Measurements from ENCODE around the gene MAML3.

Gene MAML3

DNA sequence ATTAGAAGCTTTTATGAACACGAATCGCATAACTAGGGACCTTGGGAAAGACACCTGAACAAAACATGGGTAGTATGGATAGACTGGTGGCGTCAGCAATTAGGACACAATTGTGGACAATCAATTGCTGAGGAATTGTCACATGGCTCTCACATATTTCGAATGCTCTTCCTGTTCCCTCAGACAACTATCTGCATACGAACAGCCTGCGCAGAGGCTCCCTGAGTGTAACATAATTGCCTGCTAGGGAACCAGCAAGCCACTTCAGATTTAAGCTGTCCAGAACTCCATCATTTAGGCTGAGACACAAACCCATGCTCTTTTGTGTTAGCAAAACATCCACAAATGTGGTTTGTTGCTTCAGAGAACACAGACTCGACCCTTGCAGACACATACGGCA lies 327.6 kb downstream of the MAML3 start:
- DNase-seq: no peak

DNA sequence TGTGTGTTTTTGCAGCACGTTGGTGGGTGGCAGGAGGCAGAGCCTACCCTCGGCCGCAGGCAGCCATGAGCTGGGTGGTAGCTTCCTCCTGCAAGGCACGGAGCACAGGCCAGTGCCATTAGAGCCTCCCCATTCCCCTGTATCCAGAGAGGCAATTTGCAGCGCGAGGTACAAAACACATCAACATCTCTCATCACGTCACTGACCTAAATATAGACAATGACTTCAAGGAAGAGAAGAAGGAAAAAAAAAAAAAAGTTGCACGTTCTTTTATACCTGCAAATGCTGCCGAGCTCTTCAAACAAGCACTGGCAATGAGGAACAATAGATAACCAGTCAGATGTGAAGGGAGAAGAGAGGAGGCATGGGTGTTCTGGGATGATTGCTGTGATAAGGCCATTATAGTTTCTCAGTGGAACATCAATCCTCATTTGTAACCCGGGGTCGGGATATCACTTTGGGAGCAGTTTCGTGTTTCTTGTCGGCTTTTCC lies 328.4 kb downstream of the MAML3 start:
- DNase-seq: no peak

DNA sequence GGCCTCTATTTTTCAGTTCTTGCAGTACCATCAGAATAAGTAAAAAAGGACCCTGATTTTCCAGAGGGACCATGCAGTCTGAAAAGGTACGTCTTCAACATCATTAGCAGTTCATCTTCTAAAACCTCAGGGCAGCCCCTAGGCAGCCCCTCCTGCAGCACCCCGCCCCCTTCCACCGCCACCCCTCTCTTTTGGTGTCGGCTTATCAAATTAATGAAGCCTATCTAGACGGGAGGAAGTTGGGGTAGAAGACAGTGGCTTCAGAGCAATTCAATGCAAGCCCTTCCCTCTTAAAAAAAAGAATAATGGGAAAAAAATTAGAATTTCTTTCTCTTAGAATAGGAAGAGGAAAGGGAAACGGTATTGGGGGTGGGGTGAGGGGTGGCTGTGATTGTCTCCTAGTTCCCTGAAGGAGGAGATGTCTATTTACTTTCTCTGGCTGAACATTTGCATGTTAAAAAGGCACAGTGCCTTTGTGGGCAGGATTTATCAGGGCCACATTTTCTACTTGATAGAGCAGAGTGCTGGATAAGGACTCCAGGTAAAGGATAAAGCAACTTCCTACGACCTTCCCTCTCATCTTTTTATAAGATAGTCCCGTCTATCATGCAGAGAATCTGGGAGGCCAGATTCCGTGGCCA lies 329.0 kb downstream of the MAML3 start:
- DNase-seq: no peak

DNA sequence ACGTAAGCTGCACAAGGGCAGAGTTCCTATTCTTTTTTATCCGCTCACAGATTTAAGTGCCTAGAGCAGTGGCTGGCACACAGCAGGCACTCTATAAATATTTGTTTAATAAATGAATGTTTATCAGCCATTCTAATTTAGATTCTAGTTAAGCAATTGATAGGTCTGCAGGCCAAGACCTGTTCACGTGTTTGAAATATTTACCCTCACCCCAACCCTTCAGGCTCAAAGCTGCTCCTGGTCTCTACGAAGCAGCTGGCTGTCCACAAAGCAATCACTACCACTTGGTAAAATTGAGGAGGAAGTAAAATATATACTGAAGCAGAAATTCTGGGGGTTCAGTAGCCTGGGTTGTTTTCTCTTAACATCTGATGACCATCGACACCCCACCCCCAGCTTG lies 330.2 kb downstream of the MAML3 start:
- no peak for DNase-seq

DNA sequence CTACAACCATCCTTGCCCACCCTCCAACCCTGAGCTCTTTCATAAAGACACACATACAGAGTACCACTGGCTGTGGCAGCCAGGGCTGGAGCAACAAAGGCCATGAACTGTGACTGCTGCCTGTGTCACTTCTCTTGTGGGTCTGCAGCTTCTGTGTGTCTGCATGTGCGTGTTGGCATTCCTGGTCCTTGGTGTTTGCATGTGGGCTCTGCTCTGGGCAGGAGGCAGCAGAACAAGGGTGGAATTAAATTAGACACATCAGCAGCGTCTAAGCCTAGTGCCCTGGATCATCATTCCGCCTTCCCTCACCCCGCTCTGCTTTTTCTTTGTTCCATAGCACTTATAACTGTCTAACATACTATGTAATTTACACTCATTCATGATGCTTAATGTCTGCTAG lies 330.6 kb downstream of the MAML3 start:
- no peak for DNase-seq

DNA sequence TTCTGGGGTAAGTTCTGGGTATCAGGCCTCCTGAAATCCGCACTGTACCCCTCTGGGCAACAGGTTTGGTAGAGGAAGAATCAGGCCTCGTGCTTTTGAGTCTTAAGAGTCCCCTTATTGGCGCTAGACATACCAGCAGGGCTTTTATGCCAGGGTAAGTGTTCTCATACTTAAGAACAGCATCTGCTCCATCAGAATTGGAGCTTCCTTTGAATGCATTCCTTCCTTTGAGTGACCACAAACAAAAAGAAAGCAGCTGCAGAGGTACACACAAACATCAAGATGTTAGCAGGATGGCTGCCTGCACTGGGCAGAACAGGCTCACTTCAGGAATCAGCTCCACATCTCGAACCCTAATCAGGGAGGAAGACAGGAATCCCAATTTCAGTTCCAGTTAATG lies 331.6 kb downstream of the MAML3 start:
- no peak for DNase-seq

DNA sequence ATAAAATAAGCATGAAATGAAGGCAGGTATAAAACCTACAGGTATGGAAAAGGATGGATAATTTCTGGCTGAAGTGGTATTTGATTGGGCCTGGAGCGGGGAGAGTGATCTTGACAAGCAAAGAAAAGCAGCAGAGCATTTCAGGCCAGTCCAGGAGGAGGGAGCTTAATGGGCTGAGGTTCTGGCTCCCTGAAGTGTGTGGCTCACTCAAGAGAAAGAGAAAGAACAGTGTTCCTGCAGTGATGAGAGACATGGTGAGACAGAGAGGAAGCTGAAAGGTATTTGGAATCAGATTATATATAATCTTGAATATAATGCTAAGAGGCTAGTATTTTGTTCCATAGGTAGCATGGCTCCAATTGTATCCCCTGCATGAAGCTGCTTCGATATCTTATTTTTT lies 334.9 kb downstream of the MAML3 start:
- DNase-seq: no peak

DNA sequence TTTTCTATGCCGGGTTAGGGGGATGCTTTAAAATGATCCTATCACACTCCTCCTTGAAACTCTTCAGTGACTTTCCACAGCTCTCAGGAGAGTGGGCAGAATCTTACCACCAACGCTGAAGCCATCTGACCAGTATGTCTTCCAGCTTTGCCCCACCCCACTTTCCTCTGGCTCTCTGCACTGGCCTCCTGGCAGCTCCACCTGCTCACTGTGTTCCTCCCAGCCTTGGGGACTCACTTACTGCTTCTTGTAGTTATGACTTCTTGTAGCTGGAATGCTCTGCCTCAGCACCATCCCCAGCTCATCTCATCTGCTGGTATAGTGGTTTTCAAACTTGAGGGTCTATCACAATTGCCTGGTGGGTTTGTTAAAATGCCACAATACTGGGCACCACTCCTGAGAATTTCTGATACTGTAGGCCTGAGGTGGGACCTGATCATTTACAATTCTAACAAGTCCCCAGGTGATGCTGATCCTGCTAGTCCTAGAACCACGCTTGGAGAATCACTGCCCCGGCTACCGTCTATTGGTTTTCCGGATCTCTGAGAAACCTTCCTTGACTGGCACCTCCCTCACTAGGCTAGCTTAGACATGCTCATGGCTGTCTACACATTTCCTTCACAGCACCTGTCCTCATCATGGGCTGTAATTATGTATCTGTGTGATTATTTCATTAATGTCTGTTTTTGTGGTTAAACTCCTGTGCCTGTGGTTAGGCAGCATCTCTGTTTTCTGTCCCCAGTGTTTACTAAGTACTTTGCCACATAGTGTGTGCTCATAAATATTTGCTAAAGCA lies 336.1 kb downstream of the MAML3 start:
- no peak for DNase-seq

DNA sequence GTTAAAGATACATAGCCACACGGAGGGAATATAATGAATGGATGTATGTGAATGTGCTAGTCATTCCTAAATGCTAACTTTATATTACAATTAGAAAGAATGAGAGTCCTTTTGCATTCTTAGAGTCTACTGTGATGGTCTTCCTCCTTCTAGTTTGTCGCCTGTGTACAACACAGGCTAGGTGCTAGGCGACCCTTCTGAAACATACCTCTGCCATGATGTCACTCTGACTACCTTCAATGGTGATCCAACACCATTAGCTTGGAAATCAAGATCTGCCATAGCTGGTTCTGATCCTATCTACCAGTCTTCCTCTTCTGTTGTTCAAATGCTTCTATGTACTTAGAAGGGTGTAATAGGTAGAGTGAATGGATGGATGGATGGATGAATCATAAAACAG lies 337.1 kb downstream of the MAML3 start:
- no peak for DNase-seq

DNA sequence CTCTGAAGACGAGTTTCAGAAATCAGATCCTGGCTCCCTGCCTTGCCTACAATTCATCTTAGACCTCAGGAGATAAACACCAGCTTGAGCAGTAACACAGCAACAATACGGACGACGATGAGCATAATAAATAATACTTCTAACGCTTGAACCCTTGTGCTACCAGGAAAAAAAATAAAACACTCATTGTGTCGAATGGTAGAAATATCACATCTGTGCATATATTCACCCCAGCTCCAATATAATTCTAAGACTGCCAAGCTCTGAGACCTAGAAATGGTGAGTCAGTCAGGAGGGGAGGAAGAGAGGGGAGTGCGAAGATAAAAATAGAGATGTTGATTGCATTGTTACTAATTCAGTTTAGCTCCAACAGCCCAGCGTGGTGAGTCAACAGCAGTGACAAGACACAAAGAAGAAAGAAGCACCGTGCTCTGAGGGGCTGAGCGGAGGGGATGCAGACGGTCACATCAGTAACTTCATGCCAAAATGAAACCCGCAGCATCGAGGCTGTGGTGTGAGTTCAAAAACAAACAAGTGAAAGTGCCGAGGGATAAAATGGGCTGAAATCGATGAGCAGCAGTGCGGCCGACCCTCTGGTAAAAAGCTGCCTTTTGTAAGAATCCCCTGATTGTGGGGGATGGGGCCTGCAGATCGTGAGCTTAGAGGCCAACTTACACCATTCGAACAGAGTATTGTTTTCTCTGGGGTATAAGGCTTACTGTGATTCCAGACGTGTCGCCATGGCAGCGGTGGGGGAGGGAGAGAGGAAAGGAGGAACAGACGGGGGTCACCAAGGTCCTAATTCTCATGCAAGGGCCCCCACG lies 338.0 kb downstream of the MAML3 start:
- DNase-seq: peak; percentile 90

DNA sequence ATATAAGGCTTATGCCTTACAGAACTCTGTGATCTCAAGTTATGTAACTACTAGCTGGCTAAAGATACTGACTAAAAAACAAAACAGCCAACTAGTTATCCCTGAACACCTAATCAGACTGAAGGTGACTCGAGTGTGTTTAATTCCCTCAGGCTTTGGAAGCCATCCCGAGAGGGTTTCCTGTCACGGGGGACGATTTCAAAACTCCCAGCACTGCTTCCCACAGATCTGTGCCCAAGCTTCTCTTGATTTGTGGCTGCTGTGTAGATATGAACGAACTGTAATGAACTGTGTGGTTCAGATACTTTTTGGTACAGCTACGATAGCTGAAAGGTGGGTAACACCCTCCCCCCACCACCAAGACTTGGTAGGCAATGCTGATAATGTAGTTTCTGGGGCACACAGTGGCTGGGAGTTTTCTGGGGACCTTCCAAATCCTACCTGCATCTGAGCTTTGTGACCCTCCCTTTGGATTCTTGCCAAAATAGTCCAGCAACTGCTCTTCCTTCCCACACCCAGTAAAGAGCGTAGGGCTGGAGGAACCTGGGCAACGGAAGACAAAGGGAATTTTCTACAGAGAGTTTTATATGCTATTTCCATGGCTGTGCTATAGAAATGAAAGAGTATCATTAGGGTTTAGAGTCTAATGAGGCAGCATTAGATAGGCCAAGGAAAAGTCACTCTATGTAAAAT lies 339.5 kb downstream of the MAML3 start:
- peak; percentile 60 for DNase-seq

DNA sequence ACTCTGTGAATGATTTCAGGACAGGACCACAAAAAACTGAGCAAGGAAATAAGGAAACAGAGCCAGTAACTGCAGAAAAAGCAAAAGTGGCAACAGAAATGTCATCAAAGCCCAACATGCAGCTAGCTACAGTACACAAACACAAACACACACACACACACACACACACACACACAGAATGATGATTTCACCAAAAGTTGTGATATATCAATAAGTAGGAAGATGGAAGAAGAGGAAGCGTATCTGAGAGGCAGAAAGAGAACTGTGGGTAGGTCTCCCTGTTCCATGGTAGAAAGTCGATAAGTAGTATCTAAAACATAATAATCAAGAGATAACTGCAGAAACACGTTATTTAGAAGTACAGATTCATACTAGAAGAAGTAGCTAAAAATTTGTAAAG lies 340.1 kb downstream of the MAML3 start:
- no peak for DNase-seq

DNA sequence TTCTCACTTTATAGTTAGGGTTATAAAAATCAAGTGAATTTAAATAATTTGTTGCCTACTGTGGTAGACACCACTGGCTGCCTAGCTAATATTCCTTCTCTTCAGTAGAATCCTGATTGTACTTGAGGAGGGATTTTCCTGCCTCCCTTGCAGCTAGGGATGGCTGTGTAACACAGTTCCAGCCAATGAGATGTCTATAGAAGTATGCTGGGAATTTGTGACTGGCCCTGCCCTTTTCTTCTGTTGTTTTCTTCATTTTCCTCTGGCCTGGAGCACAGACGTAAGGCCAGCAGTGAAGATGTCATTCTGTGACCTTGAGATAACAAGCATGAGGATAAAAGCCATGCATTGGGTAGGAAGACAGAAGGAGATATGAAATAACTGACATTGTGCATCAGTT lies 343.3 kb downstream of the MAML3 start:
- no peak for DNase-seq

DNA sequence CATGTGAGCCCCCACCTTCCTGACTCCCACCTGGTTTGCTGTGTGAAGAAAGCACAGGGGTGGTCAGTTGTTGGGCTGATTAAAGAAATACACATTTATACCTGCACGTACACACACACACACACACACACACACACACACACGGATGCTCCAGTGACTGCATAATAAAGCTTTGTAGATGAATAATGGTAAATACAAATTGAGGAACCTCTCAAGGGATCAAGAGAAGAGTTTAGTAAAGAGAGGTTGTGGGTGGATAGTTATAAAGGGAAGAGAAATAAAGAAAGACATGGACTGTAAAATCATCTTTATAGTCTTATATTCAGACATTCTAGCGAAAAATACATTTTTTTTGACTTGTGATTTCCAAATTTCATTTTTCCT lies 344.2 kb downstream of the MAML3 start:
- no peak for DNase-seq

DNA sequence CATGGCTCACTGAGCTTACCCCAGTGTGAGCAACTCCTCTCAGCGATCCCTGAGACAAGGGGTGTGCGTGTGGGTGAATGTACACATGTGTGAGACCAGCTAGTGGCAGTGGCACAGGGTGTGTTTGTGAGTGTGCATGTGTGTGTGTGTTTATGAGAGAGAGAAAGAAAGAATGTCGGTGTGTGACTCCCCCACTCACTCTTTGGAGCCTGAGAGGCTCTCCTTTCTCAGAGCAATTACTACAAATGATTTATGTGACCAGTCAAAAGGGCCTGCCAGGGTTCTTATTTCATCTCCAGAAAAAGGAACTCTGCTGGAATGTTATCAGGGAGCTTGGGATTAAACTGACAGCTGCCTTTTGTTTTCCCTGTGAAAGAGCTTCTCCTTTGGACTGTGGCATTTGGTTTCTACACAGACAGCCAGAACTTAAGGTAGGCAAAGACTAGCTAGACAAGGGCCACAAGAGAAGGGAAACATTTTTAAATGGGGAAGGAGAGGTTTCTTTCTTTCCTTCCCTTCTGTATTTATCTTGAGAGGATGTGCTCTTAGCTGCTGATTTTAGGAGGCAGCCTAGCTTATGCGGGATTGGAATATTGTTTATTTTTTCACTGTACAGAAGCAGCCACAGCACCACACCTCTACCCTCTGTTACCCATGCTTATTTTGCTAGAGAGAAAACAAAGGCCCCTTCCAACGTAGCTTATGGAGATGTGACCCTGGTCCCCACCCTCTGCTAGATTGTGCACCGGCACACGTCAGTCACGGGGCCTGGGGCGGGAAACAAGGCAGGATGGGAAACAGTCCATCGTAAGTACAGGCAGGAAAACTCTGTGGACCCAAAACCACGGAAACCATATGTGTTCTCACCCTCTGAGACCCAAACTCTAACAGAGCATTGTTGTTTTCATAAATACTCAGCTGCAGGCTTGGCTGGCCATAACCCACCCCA lies 344.9 kb downstream of the MAML3 start:
- peak; percentile 63 for DNase-seq

DNA sequence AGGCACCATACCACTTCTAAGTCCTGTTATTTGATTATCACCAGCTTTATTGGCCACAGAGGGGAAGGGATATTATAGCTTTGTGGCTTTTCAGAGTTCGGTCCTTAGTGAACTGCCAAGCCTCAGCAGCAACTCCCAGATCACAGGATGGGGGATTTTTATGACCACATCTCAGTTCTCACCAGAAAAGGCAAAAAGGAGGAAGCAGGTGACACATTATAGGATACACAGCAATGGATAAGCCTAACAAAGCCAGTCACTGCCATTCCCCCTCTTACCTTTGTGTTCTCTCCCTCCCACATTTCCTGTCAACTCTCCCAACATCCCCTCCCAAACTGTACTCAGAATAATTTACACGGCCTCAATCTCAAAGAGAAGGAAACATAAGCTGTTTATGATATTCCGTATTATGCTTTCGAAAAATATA lies 345.6 kb downstream of the MAML3 start:
- DNase-seq: peak; percentile 34

DNA sequence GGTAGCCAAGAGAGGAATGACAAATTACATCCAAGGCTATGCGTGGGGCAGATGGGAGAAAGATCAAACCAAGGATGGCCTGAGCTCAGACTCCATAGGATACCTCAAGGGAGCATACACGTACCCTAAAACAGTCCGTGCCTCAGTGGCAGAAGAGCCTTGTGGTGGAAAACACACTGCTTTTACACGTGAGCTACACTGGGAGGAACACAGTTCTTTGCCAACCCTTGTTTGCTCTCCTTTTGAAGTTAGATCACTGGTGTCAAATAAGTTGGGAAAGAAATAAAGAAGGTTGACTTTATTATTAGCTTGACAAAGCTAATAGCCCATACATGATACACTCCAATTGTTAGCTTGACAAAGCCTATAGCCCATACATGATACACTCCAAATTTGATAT lies 346.5 kb downstream of the MAML3 start:
- DNase-seq: no peak

DNA sequence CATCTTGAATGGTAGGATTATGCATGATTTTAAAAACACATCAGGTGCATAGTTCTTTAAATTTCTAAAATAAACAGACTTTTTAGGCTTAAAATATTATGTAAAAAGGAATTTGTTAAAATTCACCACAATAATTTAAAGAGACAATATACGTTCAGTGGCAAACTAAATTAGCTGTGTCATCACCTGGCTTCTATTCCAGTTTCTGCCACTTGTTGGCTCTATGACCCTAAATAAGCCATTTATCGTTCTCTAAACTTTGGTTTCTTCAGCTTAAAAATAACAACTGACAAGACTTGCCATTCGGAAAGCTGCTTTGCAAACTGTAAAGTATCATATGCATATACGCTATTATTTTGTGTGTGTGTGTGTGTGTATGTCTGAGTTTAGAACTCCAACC lies 347.1 kb downstream of the MAML3 start:
- DNase-seq: no peak

DNA sequence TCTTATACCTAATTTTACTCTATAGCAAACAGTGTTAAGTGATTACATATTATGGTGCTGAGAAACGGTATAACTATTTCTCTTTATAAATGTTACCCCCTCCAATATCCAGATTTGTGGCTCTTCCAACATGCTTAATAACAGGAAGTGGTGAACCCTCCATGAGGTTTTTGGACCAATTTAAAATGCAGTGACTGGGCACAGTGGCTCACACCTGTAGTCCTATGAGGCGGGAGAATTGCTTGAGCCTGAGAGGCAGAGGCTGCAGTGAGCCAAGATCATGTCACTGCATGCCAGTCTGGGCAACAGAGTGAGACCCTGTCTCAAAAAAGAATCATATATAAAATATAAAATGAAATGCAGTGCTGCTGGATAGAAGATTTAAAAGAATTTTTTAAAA lies 351.1 kb downstream of the MAML3 start:
- DNase-seq: no peak

DNA sequence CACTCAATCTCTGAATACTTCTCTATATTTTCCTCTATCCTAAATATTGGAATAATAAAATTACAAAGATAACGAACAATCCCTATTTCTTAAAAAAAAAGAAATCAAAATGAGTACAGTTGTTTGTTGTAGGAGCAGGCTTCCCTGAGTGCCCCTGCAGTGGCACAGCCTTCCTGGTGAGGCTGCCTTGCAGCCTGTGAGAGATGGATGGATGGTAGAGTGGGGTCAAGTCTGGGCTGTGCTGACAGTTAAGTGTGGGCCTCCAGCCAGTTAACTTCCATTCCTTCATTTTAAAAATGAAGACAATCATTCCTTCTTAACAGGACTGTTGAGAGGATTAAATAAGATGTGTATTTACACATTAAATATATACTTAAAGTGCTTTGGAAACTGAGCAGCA lies 351.5 kb downstream of the MAML3 start:
- no peak for DNase-seq

DNA sequence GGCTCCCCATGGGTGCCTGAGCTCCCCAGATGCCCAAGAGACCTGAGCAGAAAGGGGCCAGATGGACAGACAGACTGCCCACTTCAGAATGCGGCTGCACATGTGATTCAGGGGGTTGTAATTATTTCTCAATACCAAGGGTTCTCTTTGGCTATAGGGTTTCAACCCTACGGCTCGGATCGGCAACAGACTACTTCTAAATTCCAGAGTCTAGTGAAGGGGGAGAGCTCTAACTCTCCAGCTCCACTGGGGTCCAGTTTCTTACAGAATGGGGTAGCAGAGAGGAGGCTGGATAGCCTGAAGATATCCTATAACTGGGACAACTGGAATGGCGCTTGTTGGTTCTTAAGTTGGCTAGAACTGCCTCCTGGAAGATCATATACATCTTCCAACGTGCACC lies 352.1 kb downstream of the MAML3 start:
- DNase-seq: peak; percentile 36

DNA sequence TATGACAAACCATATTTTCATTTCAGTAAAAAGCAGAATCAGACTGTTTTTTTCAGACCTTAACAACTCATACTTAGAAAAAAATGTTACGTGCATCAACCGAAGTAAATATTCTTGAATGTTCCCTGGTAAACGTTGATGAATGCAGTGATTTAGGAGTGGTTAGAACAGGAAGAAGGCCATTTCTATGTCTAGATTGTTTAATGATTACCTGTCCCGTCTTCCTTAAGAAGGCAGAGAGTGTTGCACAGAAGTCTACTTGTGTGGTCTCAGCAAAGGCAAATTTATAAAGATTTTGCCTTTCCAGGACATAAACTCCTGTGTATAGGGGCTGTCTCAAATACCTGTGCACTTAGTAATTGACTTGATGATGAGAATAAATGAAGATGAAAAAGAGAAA lies 353.9 kb downstream of the MAML3 start:
- DNase-seq: no peak
